Fibroblast of peridontal ligament (primary cell): ENCODE results near the gene LDAH.
"Not testable (repeated sequence)": the region's sequence is repeated elsewhere in the genome, so short reads cannot be mapped to it uniquely, and the experiment has no call there.

Source experiments
- DNase-seq: peaks from one replicate; pipeline ENCODE4 v3.0.0-alpha.2; 2010; ENCODE audit errors: extremely low read depth

The LDAH gene

GRCh38 chr2:20822535-20823490, at the start of gene LDAH:
Gene LDAH (minus strand): TSS chr2:20823101. CDS start chr2:20801463, 21,638 bp downstream.
- DNase-seq: peak; percentile 88

GRCh38 chr2:20868377-20868776, 45.5 kb upstream of the LDAH start:
- no peak for DNase-seq

- no peak for DNase-seq
Measured at GRCh38 chr2:20862850-20863249, 39.9 kb upstream of the LDAH start.

DNA sequence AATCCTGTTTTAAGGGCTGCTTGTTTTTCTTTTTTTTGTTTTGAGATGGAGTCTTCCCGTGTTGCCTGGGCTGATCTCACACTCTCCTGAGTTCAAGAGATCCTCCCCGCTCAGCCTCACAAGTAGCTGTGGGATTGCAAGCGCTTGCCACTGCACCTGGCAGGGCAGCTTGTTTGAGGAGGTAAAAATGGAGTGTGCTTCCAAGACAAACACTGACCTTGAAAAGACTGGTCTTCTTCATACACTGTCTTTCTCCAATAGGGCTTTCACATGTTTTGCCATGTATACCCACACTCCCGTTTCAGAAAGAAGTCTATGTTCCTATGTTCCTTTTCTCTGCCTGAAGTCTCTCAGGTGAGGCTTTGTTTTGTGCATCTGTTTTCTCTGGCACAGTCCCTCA, 32.6 kb upstream of the LDAH start:
- no peak for DNase-seq

GRCh38 chr2:20852670-20853069, 29.8 kb upstream of the LDAH start:
- DNase-seq: no peak

DNA sequence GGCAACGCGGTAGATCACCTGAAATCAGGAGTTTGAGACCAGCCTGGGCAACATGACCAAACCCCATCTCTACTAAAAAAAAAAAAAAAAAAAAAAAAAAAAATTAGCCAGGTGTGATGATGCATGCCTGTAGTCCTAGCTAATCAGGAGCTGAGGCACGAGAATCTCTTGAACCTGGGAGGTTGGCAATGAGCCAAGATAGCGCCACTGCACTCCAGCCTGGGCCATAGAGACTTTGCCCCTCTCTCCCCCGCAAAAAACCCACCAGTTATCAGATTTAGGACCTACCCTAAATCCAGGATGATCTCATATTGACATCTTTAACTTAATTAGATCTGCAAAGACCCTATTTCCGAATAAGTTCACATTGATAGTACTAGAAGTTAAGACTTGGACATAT, 29.2 kb upstream of the LDAH start:
- no peak for DNase-seq

GRCh38 chr2:20844246-20844645, 21.3 kb upstream of the LDAH start:
- no peak for DNase-seq

DNA sequence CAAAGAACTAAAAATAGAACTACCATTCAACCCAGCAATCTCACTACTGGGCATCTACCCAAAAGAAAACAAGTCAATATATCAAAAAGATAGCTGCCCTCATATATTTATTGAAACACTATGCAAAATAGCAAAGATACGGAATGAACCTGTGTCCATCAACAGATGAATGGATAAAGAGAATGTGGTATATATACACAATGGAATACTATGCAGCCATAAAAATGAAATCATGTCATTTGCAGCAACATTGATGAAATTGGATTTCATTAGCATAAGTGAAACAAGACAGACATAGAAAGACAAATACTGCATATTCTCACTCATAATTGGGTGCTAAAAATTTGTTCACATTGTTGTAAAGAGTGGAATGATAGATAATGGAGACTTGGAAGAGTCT, 16.2 kb upstream of the LDAH start:
- no peak for DNase-seq

DNA sequence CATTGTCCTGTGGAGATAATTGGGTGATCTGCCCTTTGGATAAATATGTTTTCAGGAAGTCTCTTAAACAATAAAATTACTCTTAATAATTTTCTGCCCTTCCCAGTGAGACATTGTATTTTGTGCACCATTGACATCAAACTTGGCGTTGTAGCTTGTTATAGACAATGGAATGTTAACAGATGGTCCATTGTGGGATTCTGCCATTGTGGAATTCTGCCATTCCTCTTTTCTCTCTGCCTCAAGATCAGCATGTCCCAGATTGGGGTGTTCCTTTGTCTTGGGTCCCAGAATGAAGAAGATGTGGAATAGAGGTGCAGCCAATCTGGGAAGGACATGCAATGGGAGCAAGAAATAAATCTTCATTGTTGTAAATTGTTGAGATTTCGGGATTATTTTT, 15.1 kb upstream of the LDAH start:
- no peak for DNase-seq

GRCh38 chr2:20836521-20836920, 13.6 kb upstream of the LDAH start:
- DNase-seq: no peak

DNA sequence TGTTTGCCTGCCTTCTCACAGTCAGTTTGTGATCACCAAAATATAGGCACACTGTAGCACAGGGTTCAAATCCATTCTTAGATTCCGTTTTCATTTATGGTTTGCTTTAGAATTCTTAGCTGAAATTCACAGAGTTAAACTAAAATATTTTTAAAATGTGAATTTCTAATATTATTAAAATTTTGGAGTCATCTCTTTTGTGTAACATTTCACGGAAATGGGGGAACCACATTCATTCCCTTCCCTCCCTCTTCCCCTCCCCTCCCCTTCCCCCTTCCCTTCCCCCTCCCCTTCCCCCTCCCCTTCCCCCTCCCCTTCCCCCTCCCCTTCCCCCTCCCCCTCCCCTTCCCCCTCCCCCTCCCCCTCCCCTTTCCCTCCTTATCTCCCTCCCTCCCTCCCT, 11.4 kb upstream of the LDAH start:
- no peak for DNase-seq

DNA sequence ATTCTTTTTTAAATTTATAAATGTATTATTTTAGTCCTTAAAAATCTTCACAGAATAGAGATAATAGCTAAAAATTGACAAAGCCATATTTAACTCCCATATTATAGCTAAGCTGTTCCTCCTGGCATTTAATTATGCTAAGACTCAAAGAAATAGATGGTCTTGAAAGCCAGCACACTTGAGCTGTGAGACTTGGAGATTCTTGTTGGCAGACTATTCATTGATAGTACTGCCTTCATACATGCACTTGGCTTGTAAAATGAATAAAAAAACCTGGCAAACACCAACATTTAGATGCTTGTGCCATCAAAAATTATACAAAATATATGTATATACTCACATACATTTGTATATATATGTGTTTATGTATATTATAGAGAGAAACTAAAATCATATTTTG, 9.7 kb upstream of the LDAH start:
- DNase-seq: no peak

- no peak for DNase-seq
Measured at GRCh38 chr2:20829861-20830260, 7.0 kb upstream of the LDAH start.

GRCh38 chr2:20823917-20824316, 1.0 kb upstream of the LDAH start:
- DNase-seq: no peak

DNA sequence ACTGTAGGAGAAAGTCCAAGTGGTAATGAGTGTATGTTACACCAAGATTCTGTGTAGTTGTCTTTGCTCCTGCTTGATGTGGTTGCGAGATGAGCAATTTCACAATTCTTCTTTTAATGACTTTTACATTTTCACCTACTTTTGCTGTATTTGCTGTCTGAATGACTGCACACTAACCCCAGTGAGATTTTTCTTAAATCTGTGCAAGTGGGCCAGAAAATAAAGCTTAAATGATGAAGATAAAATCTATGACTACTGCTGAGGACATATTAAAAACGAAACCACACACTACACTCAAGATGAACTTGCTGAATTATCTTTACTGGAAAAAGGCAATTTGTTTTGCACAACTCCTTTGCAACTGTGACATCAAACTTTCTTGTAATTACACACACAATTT, 4.1 kb downstream of the LDAH start:
- no peak for DNase-seq

- no peak for DNase-seq
Measured at GRCh38 chr2:20815216-20815615, 7.7 kb downstream of the LDAH start.

DNA sequence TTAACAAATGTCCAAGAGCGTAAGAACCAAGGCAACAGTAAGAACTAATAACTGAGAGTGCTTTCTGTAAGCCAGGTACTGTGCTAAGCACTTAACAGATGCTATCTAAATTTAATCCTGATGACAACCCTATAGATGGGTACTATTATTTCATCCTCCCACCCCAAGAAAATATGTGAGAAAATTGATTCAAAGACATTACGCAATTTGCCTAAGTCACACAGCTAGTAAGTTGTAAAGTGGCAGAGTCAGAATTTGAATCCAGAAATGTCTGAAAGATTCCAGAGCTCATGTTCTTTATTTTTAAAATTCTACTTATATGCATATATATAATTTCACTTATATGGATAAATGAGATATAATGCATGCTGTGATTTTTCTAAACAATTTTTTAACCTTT, 10.1 kb downstream of the LDAH start:
- DNase-seq: no peak

GRCh38 chr2:20806286-20806685, 16.6 kb downstream of the LDAH start:
- peak; percentile 50 for DNase-seq

DNA sequence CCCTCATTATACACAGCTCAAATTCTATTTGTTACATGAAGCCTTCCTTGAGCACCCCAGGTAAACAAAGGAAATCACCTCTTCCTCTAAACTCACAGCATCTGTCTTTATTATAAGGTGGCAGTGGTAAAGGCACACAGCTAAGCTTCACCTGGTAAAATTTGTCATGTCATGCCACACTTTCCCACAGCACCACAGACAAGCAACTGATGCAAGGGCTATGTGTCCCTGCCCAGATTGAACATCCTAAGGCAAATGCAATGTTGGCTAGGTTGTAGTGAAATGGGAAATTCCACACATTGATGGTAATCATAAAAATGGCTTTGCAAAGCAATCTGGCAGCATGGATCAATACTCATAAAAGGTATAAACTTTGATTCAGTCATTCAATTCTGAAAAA, 18.9 kb downstream of the LDAH start:
- DNase-seq: no peak

- DNase-seq: no peak
Measured at GRCh38 chr2:20803226-20803682, 19.6 kb downstream of the LDAH start.

DNA sequence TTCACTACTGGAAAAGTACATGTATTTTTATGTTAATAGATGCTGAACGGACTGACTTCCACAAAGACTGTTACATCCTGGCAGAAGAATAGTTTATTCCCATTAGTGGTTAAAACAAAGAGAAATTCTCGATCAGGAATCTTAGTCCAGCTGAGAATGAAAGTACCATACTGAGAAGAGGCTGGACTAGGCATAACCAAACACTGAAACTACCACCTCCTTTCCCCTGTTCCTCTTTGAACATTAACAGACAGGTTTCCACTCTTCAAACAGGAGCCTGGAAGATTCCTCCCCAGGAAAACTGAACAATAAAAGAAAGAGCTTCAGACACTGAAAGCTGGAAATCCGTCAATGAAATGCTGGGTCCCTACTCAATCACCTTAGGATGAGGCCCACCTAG, 25.8 kb downstream of the LDAH start:
- no peak for DNase-seq

- DNase-seq: peak; percentile 75
Measured at GRCh38 chr2:20796374-20796791, 26.5 kb downstream of the LDAH start.

- DNase-seq: not testable (repeated sequence)
Measured at GRCh38 chr2:20793944-20794343, 29.0 kb downstream of the LDAH start.
